GM21526 (cell line): Measurements from ENCODE around the gene RELT.

Experiments used
- ATAC-seq: cut with Tn5 transposase; IDR thresholded peaks from one replicate; pipeline ENCODE4 v1.9.1; 2021; ENCODE audit warnings: moderate library complexity; ENCODE audit not compliant: unreplicated experiment, low FRiP score

The RELT gene

DNA sequence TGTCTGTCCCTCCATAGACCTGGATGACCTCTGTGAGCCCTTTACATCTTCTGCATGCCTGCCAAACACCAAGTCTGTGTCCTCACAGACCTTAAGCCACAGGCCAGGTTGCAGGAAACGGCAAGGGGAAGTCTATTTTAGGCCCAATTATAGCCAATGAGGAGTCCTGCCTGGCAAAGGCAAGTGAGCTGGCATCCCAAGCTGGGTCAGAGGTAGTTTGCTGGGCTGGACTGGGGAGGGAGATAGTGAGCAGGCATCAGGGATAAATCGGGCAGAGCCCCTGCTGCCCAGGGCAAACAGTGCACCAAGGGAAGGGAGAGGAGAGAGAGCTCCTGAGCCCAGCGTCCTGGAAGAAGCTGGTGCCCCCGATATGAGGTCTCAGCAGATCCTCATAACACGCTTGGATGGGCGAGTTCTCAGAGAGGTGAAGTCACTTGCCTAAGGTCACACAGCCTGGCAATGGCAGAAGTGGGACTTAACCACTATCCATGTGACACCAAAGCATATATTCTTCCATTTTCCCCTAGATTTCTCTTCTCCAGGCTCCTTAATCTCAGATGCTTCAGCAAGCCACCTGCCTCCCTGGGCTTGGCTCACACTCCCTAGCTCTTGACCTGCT lies 3.7 kb upstream of the RELT start:
- no peak for ATAC-seq

DNA sequence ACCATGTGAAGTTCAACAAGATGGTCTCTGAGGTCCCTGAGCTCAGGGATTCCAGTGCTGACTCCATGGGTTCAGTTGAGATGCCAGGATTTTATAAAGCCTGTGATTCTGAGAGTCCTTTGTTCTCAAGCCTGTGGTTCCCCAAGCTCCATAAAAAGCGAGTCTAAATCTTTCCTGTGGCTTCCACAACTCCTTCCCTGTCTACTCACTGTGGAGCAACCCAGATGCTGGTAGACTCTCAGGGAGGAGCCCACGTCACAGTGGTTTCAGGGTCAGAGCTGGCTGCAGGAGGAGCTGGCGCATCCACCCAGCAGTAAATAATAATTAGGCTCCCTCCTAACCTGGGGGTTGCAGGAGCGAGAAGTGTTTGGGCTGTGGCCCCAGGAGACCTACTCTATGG lies 2.0 kb upstream of the RELT start:
- no peak for ATAC-seq

- ATAC-seq = no peak
These were observed 404 bp upstream of the RELT start for GRCh38 chr11:73375830-73376159.

DNA sequence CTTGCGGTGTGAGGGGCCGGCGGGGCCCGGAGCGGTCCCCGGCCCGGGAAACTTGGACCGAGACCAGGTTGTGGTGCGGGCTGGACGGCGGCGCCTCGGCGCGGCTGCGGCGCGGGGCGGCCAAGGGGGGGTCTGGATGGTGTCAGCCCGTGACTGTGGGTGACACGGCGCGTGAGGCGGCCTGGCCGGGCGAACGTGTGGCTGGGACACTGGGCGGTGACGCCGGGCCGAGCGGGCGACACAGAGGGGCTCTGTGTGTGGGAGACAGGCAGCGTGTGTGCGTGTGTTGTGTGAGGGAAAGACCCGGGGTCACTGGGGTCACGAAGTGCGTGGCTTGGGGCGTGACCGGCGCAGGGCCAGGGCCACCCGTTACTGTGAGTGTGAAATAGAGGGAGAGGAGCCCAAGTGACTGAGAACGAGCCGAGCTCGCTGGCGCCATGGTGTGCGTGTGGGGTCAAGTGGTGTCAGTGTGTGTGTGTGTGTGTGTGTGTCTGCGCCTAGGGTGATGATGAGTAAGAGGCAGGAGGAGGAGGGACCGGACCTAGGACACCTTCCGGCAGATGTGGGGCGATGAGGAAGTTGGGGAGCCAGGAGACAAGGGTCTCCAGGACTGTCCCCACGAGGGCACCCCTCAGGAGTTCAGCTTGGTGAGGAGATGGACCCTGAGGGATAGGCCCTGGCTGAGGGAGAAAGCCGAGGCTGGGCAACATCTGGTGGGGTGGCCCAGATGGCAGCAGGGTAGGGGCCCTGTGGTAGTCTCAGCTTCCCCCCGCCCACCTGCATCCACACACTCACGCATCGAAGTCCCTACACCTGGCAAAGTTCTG lies 817 bp downstream of the RELT start:
- ATAC-seq = peak; percentile 8

DNA sequence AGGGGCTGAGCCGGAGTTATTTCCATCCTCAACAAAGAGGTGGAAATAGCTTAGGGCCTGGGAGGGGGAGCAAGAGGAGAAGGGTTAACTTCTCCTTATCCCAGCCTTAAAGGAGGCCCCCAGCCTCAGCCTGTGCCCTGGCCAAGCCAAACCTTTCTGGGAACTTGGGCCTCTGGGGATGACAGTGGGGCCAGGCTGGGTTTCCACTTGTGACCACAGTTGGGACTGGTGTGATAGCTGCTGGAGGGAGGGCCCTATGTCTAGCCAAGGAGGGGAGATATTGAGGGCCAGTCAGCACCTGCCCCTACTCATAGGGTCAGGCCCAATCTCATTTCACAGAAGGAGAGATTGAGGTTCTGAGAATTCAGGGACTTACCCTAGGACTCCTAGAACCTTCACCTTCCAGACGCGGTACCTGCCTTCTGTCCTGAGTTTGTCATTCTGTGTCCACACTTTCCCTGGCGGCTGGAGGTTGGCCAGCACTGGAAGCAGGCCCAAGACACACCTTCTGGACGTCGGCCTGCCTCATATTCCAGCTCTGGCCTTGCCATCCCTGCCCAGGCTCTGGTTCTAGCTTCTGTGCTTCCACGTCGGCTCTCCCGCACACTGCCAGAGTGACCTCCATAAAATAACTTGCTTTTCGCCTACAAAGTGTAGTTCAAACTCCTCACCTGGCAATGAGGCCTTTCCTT lies 3.1 kb downstream of the RELT start:
- ATAC-seq = no peak

GRCh38 chr11:73380331-73380730 lies 4.1 kb downstream of the RELT start:
- no peak for ATAC-seq

DNA sequence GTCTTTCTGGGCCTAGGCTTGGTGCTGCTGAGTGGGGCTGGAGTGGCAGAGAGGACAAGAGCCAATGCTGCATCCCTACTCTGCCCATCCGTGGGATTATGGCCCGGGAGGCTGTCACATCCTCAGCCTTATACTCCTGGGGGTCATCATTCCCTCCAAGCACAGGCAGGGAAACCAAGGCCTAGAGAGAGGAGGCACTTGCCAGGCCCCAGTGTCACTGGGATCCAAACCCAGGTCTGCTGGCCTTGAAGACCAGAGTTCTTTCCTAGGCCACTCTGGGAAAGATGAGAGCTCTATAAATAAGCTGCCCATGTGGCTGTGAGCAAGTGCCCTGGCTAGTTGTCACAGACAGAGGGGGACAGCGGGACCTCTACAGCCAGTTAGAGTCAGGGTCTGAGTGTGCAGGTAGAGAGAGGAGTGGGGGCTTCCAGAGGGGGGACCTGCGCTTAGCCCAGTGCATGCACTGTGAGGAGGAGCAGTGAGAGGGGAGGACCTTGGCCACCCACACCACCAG lies 4.8 kb downstream of the RELT start:
- ATAC-seq = no peak

- ATAC-seq = no peak
These were observed 5.4 kb downstream of the RELT start for GRCh38 chr11:73381589-73381988.

GRCh38 chr11:73382183-73382582 lies 6.0 kb downstream of the RELT start:
- no peak for ATAC-seq

DNA sequence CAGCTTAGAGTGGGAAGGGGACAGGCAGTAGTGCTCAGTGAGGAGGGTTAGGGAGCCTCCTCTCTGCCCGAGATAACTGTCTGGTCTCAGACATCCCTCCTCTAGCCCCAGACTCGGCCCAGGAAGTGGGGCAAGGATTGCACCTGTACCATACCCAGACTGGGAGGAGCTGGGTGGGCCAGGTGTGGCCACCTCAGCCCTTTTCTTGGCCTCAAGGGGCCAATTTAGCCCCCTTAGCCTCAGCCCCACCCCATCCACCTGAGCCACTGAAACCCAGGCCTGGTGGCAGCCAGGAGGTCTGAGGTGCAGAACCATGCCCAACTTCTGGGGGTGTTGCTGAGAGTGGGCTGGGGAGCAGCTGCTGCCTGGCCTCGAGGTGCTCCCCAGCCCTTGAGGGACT lies 6.5 kb downstream of the RELT start:
- ATAC-seq = no peak

GRCh38 chr11:73383249-73384124 lies 7.3 kb downstream of the RELT start:
- ATAC-seq = no peak

DNA sequence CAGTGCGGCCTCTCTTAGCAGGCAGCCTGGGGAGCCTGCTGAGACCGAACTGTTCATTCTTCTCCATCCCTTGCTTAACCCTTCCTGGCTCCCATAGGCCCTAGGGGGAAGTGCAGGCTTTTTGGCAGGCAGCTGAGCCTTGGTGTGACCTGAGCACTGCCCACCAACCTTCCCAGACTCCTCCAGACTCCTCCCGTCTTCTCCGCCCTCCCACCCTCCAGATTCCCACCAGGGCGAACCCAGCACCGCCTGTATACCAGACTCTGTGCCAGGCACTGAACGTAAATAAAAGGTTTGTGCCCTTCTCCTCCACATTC lies 7.9 kb downstream of the RELT start:
- no peak for ATAC-seq

DNA sequence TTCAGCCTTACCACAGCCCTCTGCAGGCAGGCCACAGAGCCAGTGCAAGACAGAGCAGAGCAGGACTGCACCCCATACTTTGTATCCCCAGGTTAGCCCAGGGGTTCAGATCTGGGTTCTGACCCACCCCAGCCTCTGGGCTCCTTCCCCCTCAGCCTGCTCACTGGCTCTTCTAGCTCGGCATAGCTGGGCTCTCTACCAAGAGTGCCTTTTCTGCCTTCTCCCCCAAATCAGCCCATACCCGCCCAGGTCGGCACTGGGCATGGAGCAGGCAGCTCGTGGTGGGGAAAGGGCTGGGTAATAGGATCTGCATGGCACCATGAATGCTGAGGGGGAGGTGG lies 8.3 kb downstream of the RELT start:
- ATAC-seq = no peak

- peak; percentile 32 for ATAC-seq
These were observed 8.9 kb downstream of the RELT start for GRCh38 chr11:73384872-73385689.

- no peak for ATAC-seq
These were observed 9.8 kb downstream of the RELT start for GRCh38 chr11:73386016-73386415.

DNA sequence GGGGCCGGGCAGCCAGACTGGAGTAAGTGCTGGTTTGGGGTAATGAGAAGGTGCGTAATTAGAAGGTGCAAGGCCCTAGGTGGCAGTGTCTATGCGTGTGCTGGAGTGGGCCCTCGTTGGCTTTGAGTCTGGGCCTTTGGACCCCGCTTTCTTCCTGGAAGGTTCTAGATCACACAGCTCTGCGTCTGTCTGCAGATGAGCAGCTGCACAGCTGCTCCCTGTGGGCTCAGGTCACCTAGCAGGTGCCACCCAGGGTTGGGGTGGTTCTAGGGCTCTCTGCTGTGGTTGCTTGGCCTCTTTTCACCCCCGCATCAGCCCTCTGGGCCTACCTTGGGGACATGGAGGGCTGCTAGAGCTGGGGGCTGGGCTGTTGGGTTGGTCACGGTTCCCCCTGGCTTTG lies 10.3 kb downstream of the RELT start:
- ATAC-seq = no peak

GRCh38 chr11:73387594-73388264 lies 11.5 kb downstream of the RELT start:
- no peak for ATAC-seq

- ATAC-seq = no peak
These were observed 12.3 kb downstream of the RELT start for GRCh38 chr11:73388265-73389133.

DNA sequence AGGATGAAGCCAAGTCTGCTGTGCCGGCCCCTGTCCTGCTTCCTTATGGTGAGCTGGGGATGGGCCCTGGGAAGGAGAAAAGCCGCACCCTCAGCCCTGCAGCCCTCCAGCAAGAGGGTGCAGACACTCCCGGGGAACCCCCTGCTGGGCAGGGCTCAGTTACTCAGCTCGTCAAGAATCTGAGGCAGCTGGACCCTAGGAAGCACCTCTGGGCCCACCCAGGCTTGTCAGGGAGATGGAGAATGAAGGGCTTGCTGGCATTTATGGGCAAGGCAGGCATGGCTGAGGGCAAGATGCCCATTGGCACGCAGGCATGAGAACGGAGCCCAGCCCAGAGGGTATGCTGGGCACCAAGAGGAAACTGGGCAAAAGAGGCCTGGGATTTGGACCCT lies 12.9 kb downstream of the RELT start:
- no peak for ATAC-seq
